SK-N-SH (cell line): ENCODE measurements around the gene MVD.

ENCODE experiments used
- CTCF ChIP-seq: fragments of 200-600 bp; sonication (generic); IDR thresholded peaks from 2 replicates; pipeline ENCODE4 v1.6.1; 2017; ENCODE audit warnings: antibody characterized with exemption, mild to moderate bottlenecking, moderate library complexity
- EP300 ChIP-seq, 2 experiments: IDR thresholded peaks; 2 replicates each; pipeline versions ENCODE4 v1.4.0 to v1.6.1; 2012; ENCODE audit warnings: borderline replicate concordance in 1 of 2, low read depth in 1 of 2, low read length in 1 of 2
- NFIC ChIP-seq: IDR thresholded peaks from 2 replicates; pipeline ENCODE4 v1.4.0; 2012; ENCODE audit warnings: borderline replicate concordance
- POLR2AphosphoS5 ChIP-seq: IDR thresholded peaks from 2 replicates; pipeline ENCODE4 v1.6.1; 2012; ENCODE audit warnings: low read depth, low read length
- TF ChIP-seq, protein P1 (sequence below): IDR thresholded peaks from 2 replicates; pipeline ENCODE4 v1.4.0; 2012; ENCODE audit warnings: low read depth
- TF ChIP-seq, protein P2 (sequence below): IDR thresholded peaks from 2 replicates; pipeline ENCODE4 v1.6.1; 2012; ENCODE audit warnings: mild to moderate bottlenecking, low read depth, low read length, moderate library complexity

GRCh38 chr16:88632587-88632930 lies 30.3 kb downstream of the MVD start:
- TF ChIP-seq NFIC = no peak
- TF ChIP-seq, protein P1, sequence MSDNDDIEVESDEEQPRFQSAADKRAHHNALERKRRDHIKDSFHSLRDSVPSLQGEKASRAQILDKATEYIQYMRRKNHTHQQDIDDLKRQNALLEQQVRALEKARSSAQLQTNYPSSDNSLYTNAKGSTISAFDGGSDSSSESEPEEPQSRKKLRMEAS = no peak
- TF ChIP-seq CTCF = no peak
- TF ChIP-seq POLR2AphosphoS5 = no peak
- no peak for TF ChIP-seq EP300 (IDR thresholded peaks at IDR 0.05; ENCODE audit: borderline replicate concordance in 1 of 2, low read depth in 1 of 2, low read length in 1 of 2)
- TF ChIP-seq, protein P2, sequence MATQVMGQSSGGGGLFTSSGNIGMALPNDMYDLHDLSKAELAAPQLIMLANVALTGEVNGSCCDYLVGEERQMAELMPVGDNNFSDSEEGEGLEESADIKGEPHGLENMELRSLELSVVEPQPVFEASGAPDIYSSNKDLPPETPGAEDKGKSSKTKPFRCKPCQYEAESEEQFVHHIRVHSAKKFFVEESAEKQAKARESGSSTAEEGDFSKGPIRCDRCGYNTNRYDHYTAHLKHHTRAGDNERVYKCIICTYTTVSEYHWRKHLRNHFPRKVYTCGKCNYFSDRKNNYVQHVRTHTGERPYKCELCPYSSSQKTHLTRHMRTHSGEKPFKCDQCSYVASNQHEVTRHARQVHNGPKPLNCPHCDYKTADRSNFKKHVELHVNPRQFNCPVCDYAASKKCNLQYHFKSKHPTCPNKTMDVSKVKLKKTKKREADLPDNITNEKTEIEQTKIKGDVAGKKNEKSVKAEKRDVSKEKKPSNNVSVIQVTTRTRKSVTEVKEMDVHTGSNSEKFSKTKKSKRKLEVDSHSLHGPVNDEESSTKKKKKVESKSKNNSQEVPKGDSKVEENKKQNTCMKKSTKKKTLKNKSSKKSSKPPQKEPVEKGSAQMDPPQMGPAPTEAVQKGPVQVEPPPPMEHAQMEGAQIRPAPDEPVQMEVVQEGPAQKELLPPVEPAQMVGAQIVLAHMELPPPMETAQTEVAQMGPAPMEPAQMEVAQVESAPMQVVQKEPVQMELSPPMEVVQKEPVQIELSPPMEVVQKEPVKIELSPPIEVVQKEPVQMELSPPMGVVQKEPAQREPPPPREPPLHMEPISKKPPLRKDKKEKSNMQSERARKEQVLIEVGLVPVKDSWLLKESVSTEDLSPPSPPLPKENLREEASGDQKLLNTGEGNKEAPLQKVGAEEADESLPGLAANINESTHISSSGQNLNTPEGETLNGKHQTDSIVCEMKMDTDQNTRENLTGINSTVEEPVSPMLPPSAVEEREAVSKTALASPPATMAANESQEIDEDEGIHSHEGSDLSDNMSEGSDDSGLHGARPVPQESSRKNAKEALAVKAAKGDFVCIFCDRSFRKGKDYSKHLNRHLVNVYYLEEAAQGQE = no peak
